ENCODE results near the gene TCERG1L.

- TF ChIP-seq, protein P1, sequence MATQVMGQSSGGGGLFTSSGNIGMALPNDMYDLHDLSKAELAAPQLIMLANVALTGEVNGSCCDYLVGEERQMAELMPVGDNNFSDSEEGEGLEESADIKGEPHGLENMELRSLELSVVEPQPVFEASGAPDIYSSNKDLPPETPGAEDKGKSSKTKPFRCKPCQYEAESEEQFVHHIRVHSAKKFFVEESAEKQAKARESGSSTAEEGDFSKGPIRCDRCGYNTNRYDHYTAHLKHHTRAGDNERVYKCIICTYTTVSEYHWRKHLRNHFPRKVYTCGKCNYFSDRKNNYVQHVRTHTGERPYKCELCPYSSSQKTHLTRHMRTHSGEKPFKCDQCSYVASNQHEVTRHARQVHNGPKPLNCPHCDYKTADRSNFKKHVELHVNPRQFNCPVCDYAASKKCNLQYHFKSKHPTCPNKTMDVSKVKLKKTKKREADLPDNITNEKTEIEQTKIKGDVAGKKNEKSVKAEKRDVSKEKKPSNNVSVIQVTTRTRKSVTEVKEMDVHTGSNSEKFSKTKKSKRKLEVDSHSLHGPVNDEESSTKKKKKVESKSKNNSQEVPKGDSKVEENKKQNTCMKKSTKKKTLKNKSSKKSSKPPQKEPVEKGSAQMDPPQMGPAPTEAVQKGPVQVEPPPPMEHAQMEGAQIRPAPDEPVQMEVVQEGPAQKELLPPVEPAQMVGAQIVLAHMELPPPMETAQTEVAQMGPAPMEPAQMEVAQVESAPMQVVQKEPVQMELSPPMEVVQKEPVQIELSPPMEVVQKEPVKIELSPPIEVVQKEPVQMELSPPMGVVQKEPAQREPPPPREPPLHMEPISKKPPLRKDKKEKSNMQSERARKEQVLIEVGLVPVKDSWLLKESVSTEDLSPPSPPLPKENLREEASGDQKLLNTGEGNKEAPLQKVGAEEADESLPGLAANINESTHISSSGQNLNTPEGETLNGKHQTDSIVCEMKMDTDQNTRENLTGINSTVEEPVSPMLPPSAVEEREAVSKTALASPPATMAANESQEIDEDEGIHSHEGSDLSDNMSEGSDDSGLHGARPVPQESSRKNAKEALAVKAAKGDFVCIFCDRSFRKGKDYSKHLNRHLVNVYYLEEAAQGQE (IDR thresholded peaks at IDR 0.05; ENCODE audit: insufficient read depth in 1 of 2, low read depth in 2 of 2, low read length in 2 of 2), result no peak
- TF ChIP-seq TAF1 (IDR thresholded peaks at IDR 0.05; ENCODE audit: borderline replicate concordance, insufficient read depth, low read length), result no peak
Observed at GRCh38 chr10:131196176-131196885, 115.2 kb downstream of the TCERG1L start.
